Upper lobe of right lung (tissue), 1 donor: Measurements from ENCODE around the gene ACER2. TPM values are rescaled to one million over a fixed set of nuclear protein-coding genes. Genes with fewer than 3 reads are reported as not detected.

Experiments
- ATAC-seq: fragments of 200-7000 bp; cut with Tn5 transposase; one replicate; pipeline ENCODE4 v1.9.1; 2020; ENCODE audit warnings: mild to moderate bottlenecking, moderate library complexity
- DNase-seq: peaks from one replicate; pipeline ENCODE4 v3.0.0-alpha.2; 2020
- H3K27ac ChIP-seq: fragments of 200-600 bp; one replicate; pipeline ENCODE4 v1.8.0; 2022
- H3K27me3 ChIP-seq: fragments of 200-600 bp; one replicate; pipeline ENCODE4 v1.8.0; 2022; ENCODE audit warnings: mild to moderate bottlenecking
- H3K36me3 ChIP-seq: fragments of 200-600 bp; one replicate; pipeline ENCODE4 v1.8.0; 2022
- H3K4me1 ChIP-seq: fragments of 200-600 bp; one replicate; pipeline ENCODE4 v1.8.0; 2022
- H3K4me3 ChIP-seq: fragments of 200-600 bp; one replicate; pipeline ENCODE4 v1.8.0; 2022; ENCODE audit warnings: mild to moderate bottlenecking
- H3K9me3 ChIP-seq: fragments of 200-600 bp; one replicate; pipeline ENCODE4 v1.8.0; 2022
- CTCF ChIP-seq: fragments of 200-600 bp; IDR thresholded peaks from one replicate; pipeline ENCODE4 v1.8.0; 2022; ENCODE audit warnings: antibody characterized with exemption
- intact Hi-C: fragments of 100-400 bp; cut with DNase I; formaldehyde crosslinking; loops from one replicate; pipeline ENCODE4 v1.11.0; 2022
- total RNA-seq: library from RNA; stranded (reverse); fragmentation: NEBNext Ultra II Directional; extraction: Animal tissue kit (Norgen Biotek cat#: 25700); gene quantifications from one replicate; pipeline ENCODE4 v1.2.1, GENCODE V29; 2021
- donor health status: DM: no; HTN: yes; CAD: no; lungs with severe emphysema.

Gene ACER2
- total RNA-seq, 1 donor from 2014 or later, result 5.5 TPM

- Histone ChIP-seq H3K4me3 (no peak overlapping the region), H3K4me1 (peaks cover 21% of the 10 kb centered on the region), H3K27me3 (no peaks in the 10 kb centered on the region), H3K27ac (no peak overlapping the region), H3K9me3 (no peaks in the 10 kb centered on the region), H3K36me3 (peaks cover 85% of the 10 kb centered on the region)
- DNase-seq (no peak), ATAC-seq (no peak)
- intact Hi-C loops, result no loop called here
- no peak for TF ChIP-seq CTCF
These were observed 33.3 kb upstream of the ACER2 start for GRCh38 chr9:19375538-19375937.

- H3K4me1 ChIP-seq, result peaks cover 21% of the 10 kb centered on the region
- no peak overlapping the region for H3K4me3 ChIP-seq
- no peak for DNase-seq
- H3K27ac ChIP-seq, result no peak overlapping the region
- H3K36me3 ChIP-seq, result peaks cover 71% of the 10 kb centered on the region
- intact Hi-C loops, result no loop called here
- no peak for ATAC-seq
- H3K9me3 ChIP-seq, result no peaks in the 10 kb centered on the region
- TF ChIP-seq CTCF, result no peak
- H3K27me3 ChIP-seq, result no peaks in the 10 kb centered on the region
These were observed 31.9 kb upstream of the ACER2 start for GRCh38 chr9:19376931-19377330.

GRCh38 chr9:19378164-19378563, 30.6 kb upstream of the ACER2 start:
- TF ChIP-seq CTCF, result no peak
- Histone ChIP-seq H3K27ac (no peak overlapping the region), H3K9me3 (no peaks in the 10 kb centered on the region), H3K4me1 (peaks cover 21% of the 10 kb centered on the region), H3K27me3 (no peaks in the 10 kb centered on the region), H3K4me3 (peak overlapping the region; percentile 66), H3K36me3 (peaks cover 59% of the 10 kb centered on the region)
- intact Hi-C loops, result no loop called here
- DNase-seq, result no peak
- ATAC-seq, result no peak

GRCh38 chr9:19378647-19379046, 30.2 kb upstream of the ACER2 start:
- DNase-seq (no peak), ATAC-seq (no peak)
- H3K9me3 ChIP-seq, result no peaks in the 10 kb centered on the region
- TF ChIP-seq CTCF, result no peak
- H3K4me3 ChIP-seq, result peak overlapping the region; percentile 66
- no peak overlapping the region for H3K27ac ChIP-seq
- intact Hi-C loops, result no loop called here
- H3K27me3 ChIP-seq, result no peaks in the 10 kb centered on the region
- H3K4me1 ChIP-seq, result peaks cover 21% of the 10 kb centered on the region
- H3K36me3 ChIP-seq, result peaks cover 55% of the 10 kb centered on the region

GRCh38 chr9:19379283-19379682, 29.5 kb upstream of the ACER2 start:
- DNase-seq (no peak), ATAC-seq (no peak)
- Histone ChIP-seq H3K9me3 (no peaks in the 10 kb centered on the region), H3K4me3 (peak overlapping the region; percentile 66), H3K27ac (peak overlapping the region; percentile 89), H3K27me3 (no peaks in the 10 kb centered on the region), H3K36me3 (peaks cover 49% of the 10 kb centered on the region), H3K4me1 (peaks cover 21% of the 10 kb centered on the region)
- no peak for TF ChIP-seq CTCF
- intact Hi-C loops, result no loop called here

- H3K4me3 ChIP-seq, result peak overlapping the region; percentile 66
- H3K27me3 ChIP-seq, result no peaks in the 10 kb centered on the region
- intact Hi-C loops, result no loop called here
- no peak for TF ChIP-seq CTCF
- H3K9me3 ChIP-seq, result no peaks in the 10 kb centered on the region
- H3K4me1 ChIP-seq, result peaks cover 21% of the 10 kb centered on the region
- peaks cover 45% of the 10 kb centered on the region for H3K36me3 ChIP-seq
- peak overlapping the region; percentile 89 for H3K27ac ChIP-seq
- DNase-seq (no peak), ATAC-seq (peak; percentile 63)
These were observed 29.1 kb upstream of the ACER2 start for GRCh38 chr9:19379697-19380046.
